ENCODE results near the gene WSCD1.

DNA sequence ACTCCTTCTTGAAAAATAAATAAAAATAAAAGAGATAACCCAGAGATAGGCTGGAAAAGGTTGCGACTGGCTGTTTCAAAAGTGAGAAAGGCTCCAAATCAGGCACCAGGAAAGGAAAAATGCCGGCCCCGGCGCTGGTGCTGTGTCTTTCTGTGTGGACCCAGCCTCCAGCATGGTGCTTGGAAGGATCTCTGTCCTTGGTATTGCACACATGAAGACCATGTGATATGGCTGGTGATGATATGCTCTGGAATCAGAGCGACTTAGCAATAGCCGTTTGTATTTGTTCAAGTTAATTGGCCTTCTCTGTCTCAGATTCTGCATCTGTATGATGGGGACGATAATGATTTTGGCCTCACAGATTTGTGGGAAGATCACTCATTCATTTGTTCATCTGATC lies 3.4 kb downstream of the WSCD1 start:
- TF ChIP-seq POLR2AphosphoS5 (IDR thresholded peaks at IDR 0.05; ENCODE audit: borderline replicate concordance, low read depth, low read length), result no peak
- no peak for TF ChIP-seq EZH2 (IDR thresholded peaks at IDR 0.05)
